Heart left ventricle (tissue), 13 donors: Measurements from ENCODE around the gene RHBDF1.

Experiments
- POLR2A ChIP-seq, 2 donors: fragments of 450-650 bp; IDR thresholded peaks; one replicate each; pipeline ENCODE4 v1.6.1; 2017; ENCODE audit warnings: antibody characterized with exemption in 2 of 2, mild to moderate bottlenecking in 2 of 2, moderate library complexity in 2 of 2
- TF ChIP-seq, protein P1 (sequence below), 12 donors: fragments of 200-600 bp; sonication (generic) in 4 of 12; IDR thresholded peaks; one replicate each; pipeline versions ENCODE4 v1.5.0 to v1.8.0; 2018 to 2022; ENCODE audit warnings: antibody characterized with exemption in 12 of 12, mild to moderate bottlenecking in 5 of 12
- donor health status: ischemic (EF 13 %, LVEDD 7.1; RV severe dilation, severe dysfunction).
- donor health status: DM: no; HTN: yes; CAD: no.
- donor health status: DM: no; HTN: no; CAD: no.
- donor health status: ischemic (EF 25% LVEDD 6.9; RV normal size, moderate dysfunction).
- donor health status: ischemic (EF 25% LVEDD 5.7; RV mildly dilated, moderate dysfunction).
- donor health status: ischemic (EF 35%, LVEDD 5.7; RV mildly dilated, moderate dysfunction).
- donor health status: nonischemic (EF 11% LVEDD 7.7; RV severe dilation, severe dysfunction).
- donor health status: DM: yes; HTN: yes; CAD: no.
- donor health status: PGD.
- donor health status: ischemic (EF 29% LVEDD 5.4; RV normal size, mild dysfunction).
- donor health status: nonischemic (EF 23%, LVEDD 6.1; RV moderate dilation, normal function).

DNA sequence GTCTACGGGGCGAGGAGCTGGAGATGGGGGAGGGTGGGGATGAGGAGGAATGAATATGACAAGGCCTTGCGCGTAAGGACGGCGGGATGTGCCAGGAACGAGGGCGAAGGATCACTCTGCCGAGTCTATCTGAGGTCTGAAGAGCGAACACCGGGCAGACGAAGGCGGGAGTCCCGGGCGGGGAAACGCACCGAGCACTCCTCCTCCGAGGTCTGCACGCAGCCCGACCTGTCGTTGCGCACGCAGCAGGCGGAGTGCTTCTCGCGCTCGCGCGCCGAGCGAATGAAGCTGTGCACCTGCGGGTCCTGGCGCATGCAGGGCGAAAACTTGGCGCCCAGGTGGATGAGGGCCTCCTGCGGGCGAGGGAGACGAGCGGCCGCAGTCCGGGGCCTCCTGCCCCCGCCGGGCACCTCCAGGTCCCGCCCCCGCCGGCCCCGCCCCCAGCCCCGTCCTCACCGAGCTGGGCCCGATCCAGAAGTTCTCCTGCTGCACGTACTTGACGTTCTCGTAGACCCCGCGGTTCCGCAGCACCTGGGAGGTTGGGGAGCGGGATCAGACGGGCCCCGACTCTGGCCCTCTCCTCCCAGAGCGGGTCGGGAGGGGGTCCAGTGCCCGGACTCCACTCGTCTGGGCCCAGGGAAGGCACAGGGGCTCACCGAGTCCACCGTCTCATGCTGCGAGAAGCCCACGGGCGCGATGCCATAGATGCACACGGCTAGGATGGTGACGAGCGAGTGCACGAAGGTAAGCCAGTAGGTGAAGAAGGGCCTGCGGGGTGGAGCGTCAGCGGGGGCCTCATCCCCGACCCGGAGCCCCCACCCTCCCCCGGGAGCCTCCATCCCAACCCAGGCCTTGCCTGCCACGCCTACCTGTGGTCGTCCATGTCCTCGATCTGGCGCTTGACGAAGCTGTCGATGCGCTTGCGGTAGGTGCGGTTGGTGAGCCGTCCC is 11.2 kb downstream of the RHBDF1 start:
- TF ChIP-seq, protein P1, sequence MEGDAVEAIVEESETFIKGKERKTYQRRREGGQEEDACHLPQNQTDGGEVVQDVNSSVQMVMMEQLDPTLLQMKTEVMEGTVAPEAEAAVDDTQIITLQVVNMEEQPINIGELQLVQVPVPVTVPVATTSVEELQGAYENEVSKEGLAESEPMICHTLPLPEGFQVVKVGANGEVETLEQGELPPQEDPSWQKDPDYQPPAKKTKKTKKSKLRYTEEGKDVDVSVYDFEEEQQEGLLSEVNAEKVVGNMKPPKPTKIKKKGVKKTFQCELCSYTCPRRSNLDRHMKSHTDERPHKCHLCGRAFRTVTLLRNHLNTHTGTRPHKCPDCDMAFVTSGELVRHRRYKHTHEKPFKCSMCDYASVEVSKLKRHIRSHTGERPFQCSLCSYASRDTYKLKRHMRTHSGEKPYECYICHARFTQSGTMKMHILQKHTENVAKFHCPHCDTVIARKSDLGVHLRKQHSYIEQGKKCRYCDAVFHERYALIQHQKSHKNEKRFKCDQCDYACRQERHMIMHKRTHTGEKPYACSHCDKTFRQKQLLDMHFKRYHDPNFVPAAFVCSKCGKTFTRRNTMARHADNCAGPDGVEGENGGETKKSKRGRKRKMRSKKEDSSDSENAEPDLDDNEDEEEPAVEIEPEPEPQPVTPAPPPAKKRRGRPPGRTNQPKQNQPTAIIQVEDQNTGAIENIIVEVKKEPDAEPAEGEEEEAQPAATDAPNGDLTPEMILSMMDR (IDR thresholded peaks at IDR 0.05), result no peak
- TF ChIP-seq POLR2A (IDR thresholded peaks at IDR 0.05), result no peak
